Measurements from ENCODE around the gene KLHL21. TPM values are rescaled to one million over a fixed set of nuclear protein-coding genes. Genes with fewer than 3 reads are reported as not detected.

KLHL21 gene
- polyA plus RNA-seq, 2 of the 4 experiments (the other 2 are of a cell fraction), result 3.3 to 10.5 TPM

- Histone ChIP-seq H3K4me1 (no peaks in the 10 kb centered on the region), H3K27ac (no peak overlapping the region), H3K4me2 (no peak overlapping the region), H3K4me3 (no peak overlapping the region), H3K9me3 (no peaks in the 10 kb centered on the region)
- ATAC-seq (peak in 1 of 2 experiments; percentile 39; a peak in 1 of 6 replicates), DNase-seq (ENCODE audit: low read depth in 1 of 2, low spot score in 1 of 2) (no peak), FAIRE-seq (no peak)
- TF ChIP-seq EHMT2 (IDR thresholded peaks at IDR 0.05; ENCODE audit: low read depth) (no peak), CEBPB (IDR thresholded peaks at IDR 0.05) (no peak), ZC3H11A (IDR thresholded peaks at IDR 0.05) (no peak), TP53 (CRISPR knock-in tag; IDR thresholded peaks at IDR 0.05) (no peak), HOXA7 (CRISPR knock-in tag; IDR thresholded peaks at IDR 0.05) (no peak), CHD4 (IDR thresholded peaks at IDR 0.05; ENCODE audit: borderline replicate concordance) (no peak), FOXS1 (CRISPR knock-in tag; IDR thresholded peaks at IDR 0.05) (no peak), PHF8 (IDR thresholded peaks at IDR 0.05; ENCODE audit: borderline replicate concordance, low read depth) (no peak), NR3C1 (IDR thresholded peaks at IDR 0.05) (no peak), CBX8 (IDR thresholded peaks at IDR 0.05) (no peak), POLR2A (IDR thresholded peaks at IDR 0.05; ENCODE audit: low read length) (no peak), NFE2L2 (conservative IDR thresholded peaks at IDR 0.05; ENCODE audit: low read length) (no peak), EHF (CRISPR knock-in tag; IDR thresholded peaks at IDR 0.05) (no peak), ZFP36 (IDR thresholded peaks at IDR 0.05; ENCODE audit: borderline replicate concordance, partially characterized antibody) (no peak)
- TF ChIP-seq, protein P1, sequence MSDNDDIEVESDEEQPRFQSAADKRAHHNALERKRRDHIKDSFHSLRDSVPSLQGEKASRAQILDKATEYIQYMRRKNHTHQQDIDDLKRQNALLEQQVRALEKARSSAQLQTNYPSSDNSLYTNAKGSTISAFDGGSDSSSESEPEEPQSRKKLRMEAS (IDR thresholded peaks at IDR 0.05), result no peak
- WGBS (ENCODE audit: missing lambda C conversion rate), result 64% methylated on average over 4 of the region's 12 CpGs
- ChIA-PET CTCF (interaction anchor here (1.0 kb wide), 1 partner anchor 18 kb away, joined by 4 read pairs; the partner anchor contains the start of gene TAS1R1), POLR2A (interaction anchor here (0.6 kb wide), 1 partner anchor 293 kb away, joined by 3 read pairs; no protein-coding TSS in a partner anchor)
These were observed 29.9 kb downstream of the KLHL21 start for GRCh38 chr1:6572653-6573383.

GRCh38 chr1:6570987-6571386 is 31.7 kb downstream of the KLHL21 start:
- no peak overlapping the region for H3K4me3 ChIP-seq
- ATAC-seq (no peak), DNase-seq (ENCODE audit: low read depth in 1 of 2, low spot score in 1 of 2) (no peak), FAIRE-seq (no peak)
- H3K4me1 ChIP-seq, result no peaks in the 10 kb centered on the region
- H3K27ac ChIP-seq, result no peak overlapping the region
- H3K9me3 ChIP-seq, result no peaks in the 10 kb centered on the region
- 31% methylated on average over 5 of the region's 5 CpGs for WGBS (ENCODE audit: missing lambda C conversion rate)
- H3K4me2 ChIP-seq, result no peak overlapping the region
- no peak for TF ChIP-seq CHD4 (IDR thresholded peaks at IDR 0.05; ENCODE audit: borderline replicate concordance)
- TF ChIP-seq MAZ (IDR thresholded peaks at IDR 0.05; ENCODE audit: borderline replicate concordance, low read depth, low read length), result no peak
- no peak for TF ChIP-seq KDM1A (IDR thresholded peaks at IDR 0.05; ENCODE audit: low read depth)
- TF ChIP-seq BHLHE40 (IDR thresholded peaks at IDR 0.05; ENCODE audit: low read depth, low read length), result no peak
- TF ChIP-seq ZSCAN20 (CRISPR knock-in tag; IDR thresholded peaks at IDR 0.05), result no peak
- TF ChIP-seq, protein P2, sequence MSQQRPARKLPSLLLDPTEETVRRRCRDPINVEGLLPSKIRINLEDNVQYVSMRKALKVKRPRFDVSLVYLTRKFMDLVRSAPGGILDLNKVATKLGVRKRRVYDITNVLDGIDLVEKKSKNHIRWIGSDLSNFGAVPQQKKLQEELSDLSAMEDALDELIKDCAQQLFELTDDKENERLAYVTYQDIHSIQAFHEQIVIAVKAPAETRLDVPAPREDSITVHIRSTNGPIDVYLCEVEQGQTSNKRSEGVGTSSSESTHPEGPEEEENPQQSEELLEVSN (IDR thresholded peaks at IDR 0.05; ENCODE audit: borderline replicate concordance, low read depth), result no peak
- no peak for TF ChIP-seq MYC (IDR thresholded peaks at IDR 0.05; ENCODE audit: borderline replicate concordance, low read length)
- POLR2A ChIA-PET, result no interaction called here
- CTCF ChIA-PET, result no interaction called here

GRCh38 chr1:6570100-6570499 is 32.6 kb downstream of the KLHL21 start:
- Histone ChIP-seq H3K4me3 (no peak overlapping the region), H3K9me3 (no peaks in the 10 kb centered on the region), H3K4me2 (no peak overlapping the region), H3K4me1 (no peaks in the 10 kb centered on the region), H3K27ac (no peak overlapping the region)
- no peak for TF ChIP-seq CBX2 (IDR thresholded peaks at IDR 0.05; ENCODE audit: borderline replicate concordance, low read depth)
- no peak for TF ChIP-seq HOXA7 (CRISPR knock-in tag; IDR thresholded peaks at IDR 0.05)
- no peak for TF ChIP-seq POLR2AphosphoS2 (conservative IDR thresholded peaks at IDR 0.05; ENCODE audit: low read length)
- no peak for TF ChIP-seq ZFP36 (IDR thresholded peaks at IDR 0.05; ENCODE audit: borderline replicate concordance, partially characterized antibody)
- no peak for TF ChIP-seq ZC3H11A (IDR thresholded peaks at IDR 0.05)
- TF ChIP-seq ESRRA (IDR thresholded peaks at IDR 0.05; ENCODE audit: borderline replicate concordance, low read length), result no peak
- TF ChIP-seq, protein P3, sequence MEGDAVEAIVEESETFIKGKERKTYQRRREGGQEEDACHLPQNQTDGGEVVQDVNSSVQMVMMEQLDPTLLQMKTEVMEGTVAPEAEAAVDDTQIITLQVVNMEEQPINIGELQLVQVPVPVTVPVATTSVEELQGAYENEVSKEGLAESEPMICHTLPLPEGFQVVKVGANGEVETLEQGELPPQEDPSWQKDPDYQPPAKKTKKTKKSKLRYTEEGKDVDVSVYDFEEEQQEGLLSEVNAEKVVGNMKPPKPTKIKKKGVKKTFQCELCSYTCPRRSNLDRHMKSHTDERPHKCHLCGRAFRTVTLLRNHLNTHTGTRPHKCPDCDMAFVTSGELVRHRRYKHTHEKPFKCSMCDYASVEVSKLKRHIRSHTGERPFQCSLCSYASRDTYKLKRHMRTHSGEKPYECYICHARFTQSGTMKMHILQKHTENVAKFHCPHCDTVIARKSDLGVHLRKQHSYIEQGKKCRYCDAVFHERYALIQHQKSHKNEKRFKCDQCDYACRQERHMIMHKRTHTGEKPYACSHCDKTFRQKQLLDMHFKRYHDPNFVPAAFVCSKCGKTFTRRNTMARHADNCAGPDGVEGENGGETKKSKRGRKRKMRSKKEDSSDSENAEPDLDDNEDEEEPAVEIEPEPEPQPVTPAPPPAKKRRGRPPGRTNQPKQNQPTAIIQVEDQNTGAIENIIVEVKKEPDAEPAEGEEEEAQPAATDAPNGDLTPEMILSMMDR (IDR thresholded peaks at IDR 0.05), result no peak
- TF ChIP-seq PHF8 (IDR thresholded peaks at IDR 0.05; ENCODE audit: borderline replicate concordance, low read depth), result no peak
- no peak for TF ChIP-seq CEBPB (IDR thresholded peaks at IDR 0.05)
- no peak for TF ChIP-seq ATOH8 (CRISPR knock-in tag; IDR thresholded peaks at IDR 0.05; ENCODE audit: low read depth)
- no peak for TF ChIP-seq HOXB13 (CRISPR knock-in tag; IDR thresholded peaks at IDR 0.05; ENCODE audit: low read depth)
- TF ChIP-seq NFE2L2 (conservative IDR thresholded peaks at IDR 0.05; ENCODE audit: low read length), result no peak
- DNase-seq (ENCODE audit: low read depth in 1 of 2, low spot score in 1 of 2) (no peak), FAIRE-seq (no peak), ATAC-seq (no peak)
- WGBS (ENCODE audit: missing lambda C conversion rate), result 43% methylated on average over 3 of the region's 3 CpGs
- CTCF ChIA-PET, result interaction anchor here (1.1 kb wide), 1 partner anchor 13 kb away, joined by 3 read pairs; no protein-coding TSS in a partner anchor
- POLR2A ChIA-PET, result no interaction called here

All from A549 (cell line).